Brain microvascular endothelial cell (primary cell): ENCODE data around the gene ZNF14.
"Not testable (repeated sequence)": the region's sequence is repeated elsewhere in the genome, so short reads cannot be mapped to it uniquely, and the experiment has no call there.

Experiments
- DNase-seq: peaks from one replicate; pipeline ENCODE4 v3.0.0-alpha.2; 2020
- H3K27ac ChIP-seq: fragments of 250-450 bp; sonication (Bioruptor Pico); 2 replicates; pipeline ENCODE4 v1.5.1; 2020; ENCODE audit warnings: mild to moderate bottlenecking, moderate library complexity
- H3K27me3 ChIP-seq: fragments of 250-450 bp; sonication (Bioruptor Pico); replicated peaks from 2 replicates; pipeline ENCODE4 v1.5.1; 2020; ENCODE audit warnings: mild to moderate bottlenecking
- H3K36me3 ChIP-seq: fragments of 250-450 bp; sonication (Bioruptor Pico); replicated peaks from 2 replicates; pipeline ENCODE4 v1.5.1; 2020; ENCODE audit warnings: mild to moderate bottlenecking
- H3K4me3 ChIP-seq: 2 replicates; pipeline ENCODE4 v1.5.1; 2011; ENCODE audit warnings: low read depth, mild to moderate bottlenecking, control low read depth, low read length, moderate library complexity
- in situ Hi-C: cut with HindIII; loops from 2 replicates; pipeline ENCODE4 v1.10.0; 2017; ENCODE audit warnings: low sequenced_read_pairs, low pct_ligation_motif_present
- TF ChIP-seq, protein P1 (sequence below): IDR thresholded peaks from 2 replicates; pipeline ENCODE4 v1.5.1; 2011; ENCODE audit warnings: low read depth, mild to moderate bottlenecking, moderate library complexity, low read length, control low read depth, inconsistent platforms; ENCODE audit errors: missing control alignments

ZNF14 gene

DNA sequence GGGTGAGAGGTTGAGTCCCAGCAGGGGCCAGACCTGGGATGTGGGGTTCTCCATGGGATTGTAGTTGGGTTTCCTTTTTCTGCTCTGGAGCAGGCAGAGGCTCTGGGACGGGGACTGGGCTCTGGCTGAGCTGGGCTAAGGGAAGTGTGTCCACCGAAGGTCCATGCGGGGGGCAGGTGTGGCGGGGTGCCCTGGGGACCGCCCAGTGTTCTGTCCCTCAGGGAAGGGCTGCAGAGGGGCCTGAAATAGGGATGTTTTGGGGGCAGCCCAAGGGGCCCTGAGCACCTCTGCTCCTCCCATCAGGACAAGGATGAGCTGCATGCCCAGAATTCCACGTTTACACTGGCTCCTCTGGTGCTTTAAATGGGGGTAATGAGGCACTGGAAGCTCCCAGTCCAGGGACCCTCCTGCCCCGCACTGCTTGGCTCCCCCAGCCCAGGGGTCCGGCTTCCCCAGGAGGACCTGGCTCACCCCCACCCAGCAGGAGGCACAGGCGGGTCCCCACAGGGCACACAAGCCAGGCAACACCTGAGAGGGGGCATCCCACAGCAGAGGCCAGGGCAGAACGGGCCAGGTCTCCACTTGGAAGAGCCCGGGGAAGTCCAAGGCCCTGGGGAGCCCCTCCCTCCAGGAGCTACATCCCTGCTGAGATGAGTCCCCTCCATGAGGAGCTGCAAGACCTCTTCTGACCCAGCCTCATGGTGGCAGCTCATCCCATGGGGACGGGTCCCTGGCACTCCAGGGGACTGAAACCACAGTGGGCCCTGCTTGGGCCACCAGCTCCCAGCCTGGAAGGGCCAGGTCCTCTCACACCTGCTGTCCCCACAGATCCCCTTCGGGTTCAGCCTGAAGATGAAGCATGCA is 14.7 kb upstream of the ZNF14 start:
- Histone ChIP-seq H3K27me3 (no peaks in the 10 kb centered on the region), H3K27ac (no peak overlapping the region), H3K4me3 (no peak overlapping the region), H3K36me3 (no peaks in the 10 kb centered on the region)
- TF ChIP-seq, protein P1, sequence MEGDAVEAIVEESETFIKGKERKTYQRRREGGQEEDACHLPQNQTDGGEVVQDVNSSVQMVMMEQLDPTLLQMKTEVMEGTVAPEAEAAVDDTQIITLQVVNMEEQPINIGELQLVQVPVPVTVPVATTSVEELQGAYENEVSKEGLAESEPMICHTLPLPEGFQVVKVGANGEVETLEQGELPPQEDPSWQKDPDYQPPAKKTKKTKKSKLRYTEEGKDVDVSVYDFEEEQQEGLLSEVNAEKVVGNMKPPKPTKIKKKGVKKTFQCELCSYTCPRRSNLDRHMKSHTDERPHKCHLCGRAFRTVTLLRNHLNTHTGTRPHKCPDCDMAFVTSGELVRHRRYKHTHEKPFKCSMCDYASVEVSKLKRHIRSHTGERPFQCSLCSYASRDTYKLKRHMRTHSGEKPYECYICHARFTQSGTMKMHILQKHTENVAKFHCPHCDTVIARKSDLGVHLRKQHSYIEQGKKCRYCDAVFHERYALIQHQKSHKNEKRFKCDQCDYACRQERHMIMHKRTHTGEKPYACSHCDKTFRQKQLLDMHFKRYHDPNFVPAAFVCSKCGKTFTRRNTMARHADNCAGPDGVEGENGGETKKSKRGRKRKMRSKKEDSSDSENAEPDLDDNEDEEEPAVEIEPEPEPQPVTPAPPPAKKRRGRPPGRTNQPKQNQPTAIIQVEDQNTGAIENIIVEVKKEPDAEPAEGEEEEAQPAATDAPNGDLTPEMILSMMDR: no peak
- in situ Hi-C loops: no loop called here
- no peak for DNase-seq

DNA sequence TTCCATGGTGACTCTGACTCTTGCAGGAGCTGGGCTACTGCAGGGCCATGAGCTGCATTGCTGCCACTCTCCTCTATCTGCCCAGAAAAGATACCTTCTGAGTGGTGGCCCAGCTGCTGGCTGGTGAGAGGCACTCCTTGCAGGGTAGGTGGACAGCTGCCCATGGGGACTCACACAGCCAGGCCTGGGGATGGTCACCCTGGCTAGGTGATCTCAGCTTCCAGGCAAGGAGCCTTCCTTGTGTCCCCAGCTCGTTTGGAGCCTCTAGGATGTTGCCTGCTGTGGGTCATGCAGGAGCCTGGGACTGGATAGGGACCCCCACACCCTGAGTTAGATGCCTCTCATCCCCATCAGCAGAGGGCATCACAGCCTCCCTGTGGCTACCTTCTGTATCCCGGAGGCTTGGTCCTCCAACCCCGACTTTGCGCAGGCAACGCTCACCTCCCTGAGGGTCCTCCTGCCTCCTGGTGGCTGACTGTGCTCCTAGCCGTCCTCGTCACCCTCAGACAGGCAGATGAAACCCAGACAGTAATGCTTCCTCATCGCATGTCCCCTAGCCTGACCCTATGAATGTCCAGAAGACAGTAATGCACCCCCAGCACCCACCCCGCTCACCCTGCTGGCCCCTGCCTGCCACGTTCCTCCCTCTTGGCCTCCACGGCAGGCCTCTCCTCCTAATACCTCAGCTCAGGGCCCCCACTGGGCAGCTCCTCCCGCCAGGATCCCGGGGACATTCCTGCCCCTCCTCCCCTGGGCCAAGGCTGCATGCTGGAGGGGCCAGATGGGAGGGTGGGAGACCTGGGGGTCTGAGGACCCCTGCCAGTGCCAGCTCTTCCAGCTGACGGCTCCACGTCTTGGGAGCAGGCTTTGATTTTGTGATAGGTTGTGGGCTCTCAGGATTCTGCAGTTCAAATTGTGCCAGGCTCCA is 13.6 kb upstream of the ZNF14 start:
- no peak for DNase-seq
- in situ Hi-C loops: no loop called here
- no peak overlapping the region for H3K27ac ChIP-seq
- H3K4me3 ChIP-seq: no peak overlapping the region
- no peaks in the 10 kb centered on the region for H3K27me3 ChIP-seq
- TF ChIP-seq, protein P1: no peak
- no peaks in the 10 kb centered on the region for H3K36me3 ChIP-seq

DNA sequence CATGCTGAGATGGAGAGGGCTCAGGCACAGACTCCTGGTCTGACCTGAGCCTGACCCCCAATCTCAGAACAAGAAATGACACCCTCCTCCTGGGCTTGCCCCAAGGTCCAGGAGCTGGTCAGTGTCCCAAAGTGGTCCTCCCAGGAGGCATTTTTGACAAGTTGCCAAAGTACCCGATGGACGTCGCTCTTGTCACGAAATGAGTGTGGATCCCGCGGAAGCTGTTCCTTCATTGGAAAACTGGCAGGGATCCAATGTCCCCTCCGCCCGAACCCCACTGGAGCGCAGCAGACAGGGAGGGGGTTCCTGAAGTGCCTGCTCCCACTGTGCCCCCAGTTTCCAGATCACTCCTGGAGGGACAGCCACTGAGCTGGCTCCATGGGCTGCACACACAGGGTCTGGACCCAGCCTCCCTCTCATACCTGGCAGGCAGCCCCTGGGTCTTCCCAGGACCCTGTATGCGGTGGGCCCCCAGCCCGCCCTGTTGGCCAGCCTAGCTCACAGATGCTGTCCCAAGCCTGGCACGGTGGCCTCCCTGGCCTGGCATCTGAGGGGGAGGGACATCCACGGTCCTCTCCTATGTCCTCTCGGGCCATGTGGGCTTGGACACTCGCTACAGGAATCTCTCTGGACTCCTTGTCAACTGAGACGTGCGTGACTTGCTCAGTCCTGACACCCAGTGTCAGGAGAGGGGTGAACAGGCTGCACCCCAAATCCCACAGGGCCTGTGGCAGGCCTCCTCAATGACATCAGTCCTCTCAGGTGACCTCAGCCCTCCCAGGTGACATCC is 12.8 kb upstream of the ZNF14 start:
- no peaks in the 10 kb centered on the region for H3K36me3 ChIP-seq
- H3K4me3 ChIP-seq: no peak overlapping the region
- TF ChIP-seq, protein P1: no peak
- no peak for DNase-seq
- H3K27ac ChIP-seq: no peak overlapping the region
- no peaks in the 10 kb centered on the region for H3K27me3 ChIP-seq
- in situ Hi-C loops: no loop called here

DNA sequence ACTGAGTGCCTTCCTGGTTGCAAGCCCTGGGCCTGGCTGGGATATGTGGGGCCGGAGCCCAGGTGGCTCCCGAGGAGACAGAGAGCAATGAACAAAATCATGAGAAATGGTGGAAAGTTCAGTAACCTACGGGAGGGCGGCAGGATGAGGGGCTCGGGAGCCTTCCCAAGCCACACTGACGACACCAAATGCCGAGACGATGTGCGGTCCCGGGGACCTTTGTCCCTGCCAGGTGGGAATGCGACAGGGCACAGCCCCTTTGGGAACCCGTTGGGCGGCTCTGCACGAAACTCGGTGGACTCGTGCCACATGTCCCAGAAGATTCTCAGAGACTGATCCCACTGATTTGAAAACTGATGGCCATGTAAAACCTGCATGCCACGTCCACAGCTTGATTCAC is 11.7 kb upstream of the ZNF14 start:
- Histone ChIP-seq H3K36me3 (no peaks in the 10 kb centered on the region), H3K27me3 (no peaks in the 10 kb centered on the region), H3K4me3 (no peak overlapping the region), H3K27ac (no peak overlapping the region)
- in situ Hi-C loops: no loop called here
- TF ChIP-seq, protein P1: no peak
- DNase-seq: no peak

DNA sequence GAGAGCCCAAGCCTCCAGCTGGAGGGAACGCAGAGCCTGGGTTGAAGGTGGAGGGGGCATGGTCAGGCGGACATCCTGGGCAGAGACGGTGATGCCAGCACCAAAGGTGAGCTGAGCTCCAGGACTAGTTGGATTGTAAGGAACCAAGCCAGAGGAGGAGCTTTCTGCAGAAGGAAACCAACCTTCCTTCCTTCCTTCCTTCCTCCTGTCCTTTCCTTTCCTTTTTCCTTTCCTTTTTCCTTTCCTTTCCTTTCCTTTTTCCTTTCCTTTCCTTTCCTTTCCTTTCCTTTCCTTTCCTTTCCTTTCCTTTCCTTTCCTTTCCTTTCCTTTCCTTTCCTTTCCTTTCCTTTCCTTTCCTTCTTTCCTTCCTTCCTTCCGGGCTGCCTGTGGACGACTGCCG is 11.0 kb upstream of the ZNF14 start:
- H3K27ac ChIP-seq, H3K36me3 ChIP-seq, H3K27me3 ChIP-seq, DNase-seq, in situ Hi-C loops, H3K4me3 ChIP-seq: not testable (repeated sequence)
